ENCODE measurements around the gene SCAF4.
A peak's percentile ranks its signal among the peaks of the same experiment; 100 is the strongest.

The SCAF4 gene

DNA sequence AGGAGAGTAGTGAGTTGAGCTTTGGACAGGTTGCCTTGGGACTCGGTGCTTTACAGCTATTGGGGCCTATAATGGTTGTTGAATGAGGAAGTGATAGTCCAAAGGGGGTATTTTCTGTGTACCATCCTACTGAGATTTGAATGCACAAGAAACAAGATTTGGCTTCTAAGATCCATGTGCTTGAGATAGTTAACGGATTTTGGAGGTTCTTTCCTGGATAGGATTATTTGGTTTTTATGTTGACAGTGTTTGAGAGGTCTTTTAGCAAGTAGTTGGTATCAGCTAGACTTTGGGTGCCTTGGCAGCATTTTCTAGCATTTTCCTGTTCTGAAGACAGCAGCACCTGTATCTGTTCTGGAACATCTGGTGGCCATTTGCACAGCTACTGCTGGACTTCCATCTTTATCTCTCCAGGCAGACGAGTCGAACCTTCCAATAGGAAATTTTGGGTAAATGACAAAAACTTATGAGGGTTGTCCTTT is 3.6 kb upstream of the SCAF4 start:
- DNase-seq, result no peak

DNA sequence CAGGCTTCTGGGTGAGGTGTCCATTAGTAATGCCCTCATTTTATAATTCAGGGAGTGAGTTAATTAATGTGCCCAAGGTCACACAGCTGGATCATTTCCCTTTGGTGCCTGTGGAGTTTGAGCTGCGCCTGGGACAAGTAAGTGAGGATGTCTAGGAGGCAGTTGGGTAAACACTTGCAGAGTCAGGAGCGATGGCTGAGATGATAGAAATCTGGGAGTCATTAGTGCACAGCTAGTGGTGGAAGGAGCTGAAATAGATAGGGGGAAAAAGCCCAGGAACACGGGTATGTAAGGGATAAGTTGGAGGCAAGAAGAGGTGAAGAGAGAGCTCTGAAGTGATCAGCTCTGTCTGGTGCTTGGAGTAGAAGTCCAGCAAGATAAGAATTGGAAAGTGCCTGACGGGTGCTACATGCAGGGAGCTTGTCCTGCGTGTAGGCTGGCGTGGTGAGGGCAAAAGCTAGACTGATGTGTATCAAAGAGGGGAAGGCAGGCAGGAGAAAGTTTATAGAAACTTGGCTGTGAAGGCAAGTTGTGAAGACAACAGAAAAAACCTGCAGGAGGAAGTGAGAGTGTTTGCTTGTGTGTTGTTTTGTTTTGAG is 1.7 kb upstream of the SCAF4 start:
- no peak for DNase-seq

DNA sequence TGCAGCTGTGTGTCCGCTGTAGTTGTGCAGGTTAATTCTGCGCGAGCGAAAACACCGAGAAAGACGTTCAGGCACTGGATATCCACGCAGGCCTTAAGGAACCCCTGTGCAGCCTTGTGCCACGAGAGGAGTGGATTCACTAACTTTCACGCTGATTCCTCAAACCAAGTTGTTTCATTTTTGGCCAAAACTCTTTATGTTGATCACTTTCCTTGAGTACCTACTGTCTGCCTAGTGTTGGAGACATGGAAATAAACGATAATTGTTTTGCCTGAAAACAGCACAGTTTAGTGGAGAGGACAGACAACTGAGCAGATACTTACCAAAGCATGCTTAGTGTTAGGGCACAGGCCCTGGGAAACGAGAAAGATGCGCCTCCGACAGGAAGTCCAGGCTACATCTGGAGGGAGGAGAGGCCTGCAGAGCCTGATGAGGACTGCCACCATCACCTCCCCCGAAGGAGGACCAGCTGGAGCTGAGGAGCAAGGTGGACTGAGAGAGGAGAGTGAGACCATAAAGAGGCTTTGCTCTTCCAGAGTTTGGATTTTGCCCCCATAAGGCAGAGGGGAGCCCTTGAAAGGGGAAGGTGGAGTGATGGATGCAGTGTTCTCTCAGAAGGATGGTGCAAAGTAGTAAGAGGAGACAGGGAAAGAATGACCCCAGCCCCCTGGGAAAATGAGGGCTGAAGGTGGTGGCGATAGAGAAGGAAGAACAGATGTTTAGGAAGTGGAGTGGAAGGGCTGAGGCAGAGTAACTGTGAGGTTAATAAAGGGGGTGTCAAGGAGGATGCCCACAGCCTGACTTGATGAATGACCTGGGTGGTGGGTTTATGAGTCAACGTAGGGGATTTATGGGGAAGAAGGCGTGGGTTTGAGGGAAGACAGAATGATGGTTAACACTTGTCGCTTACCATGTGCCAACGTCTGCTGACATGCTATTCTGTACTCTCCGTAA is 956 bp upstream of the SCAF4 start:
- peak; percentile 27 for DNase-seq

DNA sequence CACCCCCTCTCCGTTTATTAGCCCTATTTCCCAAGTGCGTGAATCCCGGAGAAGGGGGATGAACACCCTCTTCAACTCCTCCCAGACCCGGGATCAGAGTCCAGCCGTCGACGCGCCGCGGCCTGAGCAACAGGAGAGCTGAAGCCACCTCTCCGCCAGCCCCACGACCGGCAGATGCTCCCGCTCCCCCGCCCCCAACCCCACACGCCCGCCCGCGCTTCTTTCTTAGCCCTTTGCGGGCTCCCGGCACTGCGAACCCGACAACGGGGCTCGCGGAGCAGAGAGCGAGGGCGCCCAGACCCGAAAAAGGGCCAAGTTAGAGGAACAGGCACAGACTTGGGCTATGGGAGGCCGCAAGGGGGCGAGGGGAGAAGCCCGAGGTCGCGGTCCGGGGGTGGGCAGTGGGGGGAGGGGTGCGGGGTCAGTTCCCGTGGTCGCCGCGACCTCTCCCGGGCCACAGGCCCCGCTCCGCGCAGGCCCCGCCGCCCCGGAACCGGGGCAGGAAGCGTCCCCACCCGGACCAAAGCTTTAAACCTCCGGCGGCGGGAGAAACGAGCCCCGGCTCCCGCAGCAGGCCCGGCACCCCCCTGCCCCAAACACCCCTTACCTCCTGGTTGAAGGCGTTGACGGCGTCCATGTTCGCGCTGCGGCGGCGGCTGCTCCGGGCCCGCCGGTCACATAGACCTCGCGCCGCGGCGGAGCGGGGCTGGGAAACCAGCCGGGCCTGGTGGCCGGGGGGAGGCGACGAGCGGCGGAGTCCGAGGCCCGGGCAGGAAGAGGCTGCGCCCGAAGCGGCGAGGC is 662 bp downstream of the SCAF4 start:
- DNase-seq, result peak; percentile 57

DNA sequence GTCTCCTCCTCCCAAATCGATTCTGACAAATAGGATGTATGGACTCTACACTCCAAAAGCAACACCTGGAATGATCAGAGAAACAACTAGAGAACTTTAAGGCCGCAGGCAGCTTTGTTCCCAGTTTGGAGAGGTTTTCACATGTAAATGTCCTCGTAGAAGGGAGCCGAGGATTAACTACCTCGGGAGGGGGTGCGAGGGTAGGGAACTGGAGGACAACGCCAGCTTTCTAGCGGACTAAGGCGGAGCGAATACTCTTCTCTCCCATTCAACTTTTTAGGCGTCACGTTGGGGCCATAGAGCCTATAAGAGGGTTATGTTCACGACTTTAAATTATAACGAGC is 1.2 kb downstream of the SCAF4 start:
- no peak for DNase-seq

DNA sequence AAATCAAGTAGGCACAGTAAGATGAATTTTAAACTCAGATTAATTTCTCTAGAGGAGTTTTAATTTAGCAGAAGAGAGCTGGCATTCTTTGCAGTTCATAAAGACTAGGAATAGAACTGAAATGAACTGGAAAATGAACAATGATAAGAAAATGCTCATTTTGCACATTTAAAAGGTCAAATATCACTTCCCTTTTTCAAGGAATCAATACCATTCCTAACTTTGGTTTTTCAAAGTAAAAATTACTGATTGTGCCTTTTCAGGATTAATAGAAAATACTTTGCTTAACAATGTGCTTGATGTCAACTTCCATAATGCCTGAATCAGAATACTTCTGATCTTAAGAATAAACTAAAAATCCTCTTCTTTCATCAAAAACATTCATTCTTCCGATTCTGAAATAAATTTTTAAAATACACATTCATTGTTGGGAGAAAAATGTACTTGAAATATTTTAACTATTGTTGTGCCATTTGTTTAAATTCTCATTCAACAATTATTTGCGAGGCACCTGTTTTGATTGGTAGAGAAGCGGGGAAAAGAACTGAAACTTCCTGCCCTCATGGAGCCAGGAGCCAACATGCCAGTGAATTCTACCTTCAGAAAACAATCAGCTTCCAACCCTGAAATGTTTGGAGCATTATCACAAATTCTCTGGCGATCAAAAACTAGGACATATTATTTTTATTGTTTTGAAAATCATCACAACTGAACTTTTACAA is 2.1 kb downstream of the SCAF4 start:
- DNase-seq, result no peak

DNA sequence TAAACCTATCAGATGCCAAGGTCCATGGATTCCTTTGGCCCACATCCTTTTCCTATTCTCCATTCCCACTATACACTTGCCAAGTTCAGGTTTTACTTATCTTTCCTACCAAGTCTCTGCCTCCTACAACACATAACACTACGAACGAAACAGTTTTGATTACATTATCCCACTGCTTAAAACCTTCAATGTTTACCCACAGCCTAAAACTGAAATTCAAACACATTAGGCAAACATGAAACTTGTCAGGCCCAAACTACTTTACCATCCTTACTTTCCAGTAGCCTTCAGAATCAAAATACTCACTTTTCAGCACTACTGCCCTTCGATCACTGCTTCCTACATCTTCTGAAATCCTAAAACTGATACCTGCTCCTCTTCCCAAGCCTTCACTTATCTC is 3.0 kb downstream of the SCAF4 start:
- DNase-seq, result no peak

DNA sequence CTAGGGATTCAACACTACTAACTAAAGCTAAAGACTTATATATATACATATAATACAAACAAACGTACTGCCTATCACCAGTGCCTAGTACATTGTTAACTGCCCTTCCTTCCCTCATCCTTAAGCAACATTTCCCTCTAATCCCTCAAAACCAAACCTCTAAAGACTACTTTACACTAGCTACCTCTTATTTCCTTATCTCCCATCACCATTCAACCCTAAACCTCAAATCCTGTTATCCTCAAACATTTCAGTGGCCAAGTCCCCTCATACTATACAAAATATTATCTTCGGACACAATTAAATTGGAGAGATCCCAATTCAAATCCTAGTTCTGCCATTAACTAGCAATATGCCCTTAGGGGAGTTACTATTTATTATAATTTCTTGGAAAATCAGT is 3.7 kb downstream of the SCAF4 start:
- no peak for DNase-seq

DNA sequence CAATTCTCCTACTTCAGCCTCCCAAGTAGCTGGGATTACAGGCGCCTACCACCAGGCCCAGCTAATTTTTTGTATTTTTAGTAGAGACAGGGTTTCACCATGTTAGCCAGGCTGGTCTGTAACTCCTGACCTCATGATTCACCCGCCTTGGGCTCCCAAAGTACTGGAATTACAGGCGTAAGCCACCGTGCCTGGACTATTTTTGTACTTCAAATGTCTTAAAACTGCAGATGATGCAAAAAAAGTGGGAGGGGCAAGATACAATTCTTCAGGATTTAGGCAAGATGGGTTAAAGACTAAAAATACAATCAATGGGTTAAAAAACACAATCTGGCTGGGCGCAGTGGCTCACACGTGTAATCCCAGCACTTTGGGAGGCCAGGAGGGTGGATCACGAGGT is 4.7 kb downstream of the SCAF4 start:
- no peak for DNase-seq

DNA sequence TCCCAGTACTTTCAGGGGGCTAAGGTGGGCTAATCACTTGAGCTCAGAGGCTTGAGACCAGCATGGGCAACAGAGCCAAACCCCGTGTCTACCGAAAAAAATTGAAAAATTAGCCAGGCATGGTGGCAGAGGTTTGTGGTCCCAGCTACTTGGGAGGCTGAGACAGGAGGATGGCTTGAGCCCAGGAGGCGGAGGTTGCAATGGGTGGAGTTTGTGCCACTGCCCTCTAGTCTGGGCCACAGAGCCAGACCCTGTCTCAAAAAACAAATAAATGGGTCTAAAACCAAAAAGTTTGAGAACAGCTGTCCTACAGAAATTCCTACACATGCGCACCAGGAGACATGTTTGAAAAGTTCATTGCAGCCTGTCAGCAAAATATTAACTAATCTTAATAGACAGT is 5.5 kb downstream of the SCAF4 start:
- no peak for DNase-seq

DNA sequence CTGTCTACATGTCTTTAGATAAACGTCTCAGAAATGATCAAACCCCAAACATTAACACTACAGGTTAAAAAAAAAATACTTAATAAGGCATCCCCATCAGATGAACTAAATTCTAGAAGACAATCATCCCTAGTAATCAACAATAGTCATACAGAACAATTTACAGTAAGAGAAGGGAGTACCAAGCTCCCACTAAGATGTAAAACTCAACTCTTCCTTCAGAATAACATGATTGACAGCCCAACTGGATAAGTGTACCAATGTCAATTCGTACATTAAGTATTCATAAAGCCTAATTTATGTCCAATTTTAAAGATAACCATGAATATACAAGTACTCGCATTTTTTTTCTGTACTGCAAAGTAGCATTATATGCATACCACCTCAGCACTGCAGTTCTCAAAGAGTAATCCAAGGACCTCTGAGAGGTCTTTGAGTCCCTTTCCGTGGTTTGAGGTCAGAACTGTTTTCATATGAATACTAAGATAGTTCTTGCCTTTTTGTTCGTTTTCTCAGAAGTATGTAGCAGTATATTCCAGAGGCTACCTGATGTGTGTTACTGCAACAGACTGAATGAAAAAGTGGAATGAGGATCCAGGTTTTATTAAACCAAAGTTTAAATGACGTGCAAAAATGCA is 6.6 kb downstream of the SCAF4 start:
- no peak for DNase-seq

DNA sequence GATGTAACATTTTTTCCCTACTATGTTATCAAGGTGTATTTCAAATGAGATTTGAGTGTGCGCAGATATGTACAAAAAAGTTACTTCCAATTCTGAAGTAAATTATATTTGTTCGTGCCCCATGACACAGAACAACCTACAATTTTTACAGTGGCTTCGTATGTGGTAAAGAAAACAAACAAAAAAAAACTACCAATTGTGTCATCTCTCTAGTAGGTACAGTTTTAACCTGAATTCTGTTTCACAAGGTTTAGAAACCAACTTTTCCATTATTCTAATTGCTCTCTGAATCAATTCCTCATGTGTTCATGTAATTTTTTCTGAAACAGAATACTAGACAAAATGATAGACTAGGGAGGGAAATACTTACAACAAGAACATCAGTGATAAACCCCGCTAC is 7.4 kb downstream of the SCAF4 start:
- no peak for DNase-seq

DNA sequence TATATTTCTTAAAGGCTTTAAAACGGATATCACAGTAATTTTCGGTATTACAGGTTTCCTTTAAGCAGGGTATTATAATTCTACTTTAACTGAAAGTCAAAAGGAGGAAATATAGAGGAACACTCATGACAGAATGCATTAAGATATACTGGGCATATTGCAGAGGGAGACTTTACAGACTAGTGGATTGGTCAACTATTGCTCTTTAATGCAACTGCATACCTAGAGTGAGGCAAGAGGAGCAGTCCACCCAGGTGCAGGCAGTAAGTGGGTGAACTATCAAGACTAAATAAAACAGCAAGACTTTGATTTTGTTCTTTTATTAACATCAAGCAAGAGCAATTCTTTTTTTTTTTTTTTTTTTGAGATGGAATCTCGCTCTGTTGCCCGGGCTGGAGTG is 10.5 kb downstream of the SCAF4 start:
- DNase-seq, result no peak

DNA sequence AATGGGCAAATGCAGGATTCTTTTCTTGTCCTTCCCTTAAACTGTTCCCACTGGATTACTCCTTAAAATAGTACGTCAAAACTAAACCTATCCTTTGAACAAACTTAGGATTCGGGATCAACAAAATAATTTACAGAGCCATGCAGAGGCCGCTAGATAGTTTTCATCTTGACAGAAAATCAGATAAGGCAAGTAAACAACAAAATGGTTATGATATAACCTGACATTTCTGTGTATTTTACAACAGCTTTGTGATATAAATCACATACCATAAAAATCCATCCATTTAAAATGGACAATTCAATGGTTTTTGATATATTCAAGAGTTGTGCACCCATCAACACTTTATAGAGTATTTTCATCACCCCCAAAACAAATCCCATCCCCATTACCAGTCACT is 11.2 kb downstream of the SCAF4 start:
- DNase-seq, result no peak

DNA sequence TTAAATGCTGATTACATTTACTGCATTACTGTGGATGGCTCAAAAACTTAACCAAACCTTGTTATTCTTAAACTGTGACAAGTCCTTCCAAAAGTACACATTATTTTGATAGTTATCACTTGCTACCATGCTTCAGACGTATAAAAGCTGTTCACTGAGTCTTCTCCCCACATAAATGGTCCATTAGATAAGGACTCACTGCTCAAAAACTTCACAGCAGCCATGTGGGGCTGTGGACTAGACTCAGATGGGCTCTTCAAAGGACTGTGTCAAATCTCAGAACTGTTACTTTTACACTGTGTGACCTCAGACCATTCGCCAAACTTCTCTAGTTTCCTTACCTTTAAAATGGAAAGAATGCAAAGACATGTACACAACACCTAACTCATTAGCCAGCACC is 11.6 kb downstream of the SCAF4 start:
- no peak for DNase-seq

DNA sequence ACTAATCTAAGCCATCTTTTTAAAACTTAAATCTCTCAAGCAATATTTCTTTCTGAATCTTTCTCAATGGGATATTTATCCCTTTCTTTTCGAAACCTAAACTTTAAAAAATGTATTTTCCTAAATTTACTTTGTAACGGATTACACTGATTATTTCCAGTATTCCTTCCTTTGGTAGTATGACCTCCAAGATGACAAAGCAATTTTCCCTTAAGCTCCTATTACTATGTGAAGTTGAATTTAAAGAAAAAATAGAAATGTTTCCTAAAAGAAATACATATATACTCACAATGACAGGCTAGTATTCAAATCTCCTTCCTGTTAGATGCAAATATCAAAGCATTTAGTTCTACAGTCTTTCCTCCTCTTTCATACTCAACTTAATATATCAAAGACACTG is 15.8 kb downstream of the SCAF4 start:
- DNase-seq, result no peak

DNA sequence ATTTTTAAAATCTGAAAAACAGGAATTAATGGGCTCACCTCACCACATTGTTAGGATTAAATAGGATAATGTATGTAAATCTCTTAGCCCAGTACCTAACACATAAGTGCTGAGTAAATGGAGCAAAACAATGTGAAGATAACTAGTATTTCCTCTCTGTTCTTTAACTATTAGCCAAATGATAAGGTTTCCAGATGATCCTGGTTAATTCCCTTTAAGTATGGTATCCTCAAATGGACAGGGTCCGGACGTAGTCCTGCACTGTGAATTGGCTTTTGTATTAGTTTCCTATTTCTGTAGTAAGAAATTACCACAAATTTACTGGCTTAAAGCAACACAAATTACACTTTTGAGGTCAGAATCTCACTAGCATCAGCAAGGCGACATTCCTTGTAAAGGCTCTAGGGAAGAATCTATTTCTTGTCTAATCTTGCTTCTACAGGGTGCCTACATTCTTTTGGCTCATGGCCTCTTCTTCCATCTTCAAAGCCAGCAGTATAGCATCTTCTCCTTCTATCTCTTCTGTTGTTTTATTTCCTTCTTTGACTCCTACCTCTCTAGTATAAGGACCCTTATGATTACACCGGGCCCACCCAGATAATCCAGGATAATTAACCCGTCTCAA is 17.1 kb downstream of the SCAF4 start:
- DNase-seq, result no peak

DNA sequence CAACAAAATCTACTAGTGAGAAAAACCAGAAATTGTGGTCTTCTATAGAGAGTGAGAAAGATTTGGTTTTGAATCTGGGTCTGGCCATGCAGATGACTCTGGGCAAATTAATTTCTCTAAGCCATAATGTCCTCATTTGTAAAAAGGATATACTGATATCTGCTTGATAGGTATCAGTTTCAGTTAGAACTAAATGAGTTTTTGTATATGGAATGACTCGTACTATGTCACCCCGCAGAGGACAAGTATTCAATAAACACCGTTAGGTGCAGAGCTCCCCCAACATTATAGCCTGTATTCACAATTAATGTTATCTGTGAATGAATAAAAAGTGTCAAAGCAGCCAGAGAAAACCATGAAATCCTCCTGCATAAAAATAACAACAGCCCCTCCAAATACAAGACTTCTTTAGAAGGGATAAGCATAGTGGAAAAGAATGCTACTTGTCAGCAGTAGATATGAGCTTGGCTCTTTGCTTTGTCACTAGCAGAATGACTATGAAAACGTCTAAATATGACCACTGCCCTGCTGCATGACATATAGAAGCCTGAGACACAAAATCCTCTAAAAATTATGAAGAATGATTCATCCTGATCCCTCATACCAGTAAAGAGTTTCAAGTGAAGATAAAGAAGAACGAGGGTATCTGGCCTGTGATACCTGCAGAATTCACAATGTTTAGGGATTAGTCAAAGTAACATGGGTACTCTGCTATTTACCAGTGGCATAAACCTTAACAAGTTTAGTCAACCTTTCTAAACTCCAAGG is 17.8 kb downstream of the SCAF4 start:
- no peak for DNase-seq

DNA sequence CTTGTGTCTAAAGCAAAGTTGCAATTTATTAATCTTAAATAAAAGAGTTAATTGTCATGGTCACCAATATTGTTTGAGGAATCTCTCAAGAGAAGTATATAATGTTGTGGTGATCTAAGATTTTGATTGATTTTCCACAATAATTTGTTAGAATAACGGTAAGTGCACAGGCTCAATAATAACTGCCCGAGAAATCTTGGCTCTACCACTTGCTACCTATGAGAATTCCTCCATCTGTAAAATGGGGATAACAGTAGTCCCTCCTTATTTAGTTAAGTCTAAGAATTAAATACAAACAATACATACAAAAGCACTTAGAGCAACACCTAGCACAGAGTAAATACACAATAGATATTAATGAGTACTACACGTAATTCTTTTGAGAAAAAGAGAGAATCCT is 18.8 kb downstream of the SCAF4 start:
- DNase-seq, result no peak

DNA sequence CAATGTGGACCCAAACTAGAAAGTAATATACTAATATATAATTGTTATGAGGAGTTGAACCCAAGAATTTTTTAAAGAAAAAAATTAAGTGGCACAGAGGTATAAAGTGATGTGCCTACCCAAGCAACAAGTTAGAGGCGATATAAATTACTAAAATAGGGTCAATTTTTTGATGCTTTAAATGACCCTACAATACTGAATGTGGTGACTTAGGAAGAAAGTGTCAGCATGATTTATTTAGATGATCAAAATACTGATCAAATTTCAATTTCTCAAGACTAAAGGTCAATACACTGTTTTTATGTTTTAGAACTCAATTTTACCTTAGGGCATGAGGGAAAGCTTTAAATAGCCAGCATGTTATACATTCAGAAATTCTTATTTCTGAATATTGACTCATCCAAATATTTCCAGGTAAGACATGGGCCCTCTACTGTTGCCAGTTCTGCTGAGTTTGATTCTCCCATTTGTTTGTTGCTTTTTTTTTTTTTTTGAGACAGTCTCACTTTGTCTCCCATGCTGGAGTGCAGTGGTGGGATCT is 20.1 kb downstream of the SCAF4 start:
- DNase-seq, result no peak

DNA sequence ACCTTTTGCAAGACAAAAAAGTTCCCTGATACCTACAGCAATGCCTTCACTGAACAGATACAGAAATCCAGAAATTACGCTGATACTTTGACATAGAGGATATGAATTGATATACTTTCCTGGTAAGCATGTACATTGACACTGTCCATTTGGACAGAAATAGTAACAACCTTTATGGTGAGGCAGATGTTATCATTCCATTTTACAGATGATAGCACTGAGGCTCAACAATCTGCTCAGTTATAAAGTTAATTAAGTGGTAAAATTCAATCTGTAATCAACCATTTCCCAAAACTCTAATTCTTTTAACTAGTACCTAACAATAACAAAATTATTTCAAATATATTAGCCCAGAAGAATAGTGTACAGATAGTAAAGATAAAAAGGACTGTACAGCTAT is 20.6 kb downstream of the SCAF4 start:
- DNase-seq, result no peak

Measured in suppressor macrophage treated with lipopolysaccharide for 4 hours (primary cell).